ENCODE data around the gene CAPN8.

CAPN8 gene

GRCh38 chr1:223708651-223709268 is 43.3 kb upstream of the CAPN8 start:
- no peak for TF ChIP-seq CTCF (IDR thresholded peaks at IDR 0.05; ENCODE audit: insufficient read depth, low read length, missing control alignments)
- POLR2A ChIA-PET, result no interaction called here
- CTCF ChIA-PET, result interaction anchor here (1.1 to 5.6 kb wide), 5 partner anchors 9 to 41 kb away, joined by 3 to 52 read pairs (median 4); no protein-coding TSS in a partner anchor
- no peak overlapping the region for H3K4me3 ChIP-seq (ENCODE audit: low read depth, low read length)
- no peak for DNase-seq (ENCODE audit: low read depth, low spot score)

GRCh38 chr1:223708001-223708359 is 42.5 kb upstream of the CAPN8 start:
- TF ChIP-seq CTCF (IDR thresholded peaks at IDR 0.05; ENCODE audit: insufficient read depth, low read length, missing control alignments), result no peak
- CTCF ChIA-PET, result interaction anchor here (1.0 to 5.6 kb wide), 8 partner anchors 9 to 618 kb away, joined by 3 to 52 read pairs (median 4); no protein-coding TSS in a partner anchor
- no peak overlapping the region for H3K4me3 ChIP-seq (ENCODE audit: low read depth, low read length)
- DNase-seq (ENCODE audit: low read depth, low spot score), result no peak
- POLR2A ChIA-PET, result interaction anchor here (0.6 to 2.8 kb wide), 8 partner anchors 8 to 791 kb away, joined by 3 to 16 read pairs (median 5); no protein-coding TSS in a partner anchor

- ChIA-PET CTCF (interaction anchor here (1.0 to 5.6 kb wide), 8 partner anchors 9 to 618 kb away, joined by 3 to 52 read pairs (median 4); no protein-coding TSS in a partner anchor), POLR2A (interaction anchor here (0.6 to 2.8 kb wide), 8 partner anchors 8 to 791 kb away, joined by 3 to 16 read pairs (median 5); no protein-coding TSS in a partner anchor)
- no peak for TF ChIP-seq CTCF (IDR thresholded peaks at IDR 0.05; ENCODE audit: insufficient read depth, low read length, missing control alignments)
- H3K4me3 ChIP-seq (ENCODE audit: low read depth, low read length), result peak overlapping the region; percentile 24
- DNase-seq (ENCODE audit: low read depth, low spot score), result peak; percentile 96
Observed at GRCh38 chr1:223707256-223708000, 41.9 kb upstream of the CAPN8 start.

GRCh38 chr1:223706077-223706973 is 40.8 kb upstream of the CAPN8 start:
- peak overlapping the region; percentile 25 for H3K4me3 ChIP-seq (ENCODE audit: low read depth, low read length)
- ChIA-PET POLR2A (interaction anchor here (2.3 to 2.8 kb wide), 3 partner anchors 10 to 15 kb away, joined by 5 to 16 read pairs (median 15); no protein-coding TSS in a partner anchor), CTCF (interaction anchor here (1.0 to 5.6 kb wide), 4 partner anchors 8 to 44 kb away, joined by 4 to 52 read pairs (median 6); no protein-coding TSS in a partner anchor)
- no peak for TF ChIP-seq CTCF (IDR thresholded peaks at IDR 0.05; ENCODE audit: insufficient read depth, low read length, missing control alignments)
- DNase-seq (ENCODE audit: low read depth, low spot score), result peak; percentile 85

- POLR2A ChIA-PET, result interaction anchor here (0.6 to 2.8 kb wide), 4 partner anchors 8 to 793 kb away, joined by 3 to 16 read pairs (median 11); no protein-coding TSS in a partner anchor
- no peak for DNase-seq (ENCODE audit: low read depth, low spot score)
- CTCF ChIA-PET, result interaction anchor here (5.6 kb wide), 1 partner anchor 45 kb away, joined by 52 read pairs; no protein-coding TSS in a partner anchor
- no peak overlapping the region; the same call in 1 of the 2 replicates for H3K4me3 ChIP-seq (ENCODE audit: low read depth, low read length)
- no peak for TF ChIP-seq CTCF (IDR thresholded peaks at IDR 0.05; ENCODE audit: insufficient read depth, low read length, missing control alignments)
Observed at GRCh38 chr1:223704921-223705878, 39.7 kb upstream of the CAPN8 start.
